Stimulated activated CD4-positive, alpha-beta T cell treated with anti-CD3 and anti-CD28 coated beads, TNF-alpha, amount 100 ng/mL, for 4 hours (primary cell): ENCODE results near the gene SIK1.

Experiments
- DNase-seq, 3 experiments: peaks; one replicate each; pipeline ENCODE4 v3.0.0-alpha.2; 2020; ENCODE audit warnings: low read depth in 3 of 3

Gene SIK1

GRCh38 chr21:43367296-43367695 is 59.6 kb downstream of the SIK1 start:
- no peak for DNase-seq

GRCh38 chr21:43366656-43367055 is 60.3 kb downstream of the SIK1 start:
- no peak for DNase-seq

GRCh38 chr21:43365611-43366426 is 61.1 kb downstream of the SIK1 start:
- no peak for DNase-seq

GRCh38 chr21:43364851-43365424 is 62.0 kb downstream of the SIK1 start:
- no peak for DNase-seq
